K562 (cell line): ENCODE data around the gene MRPL27. TPM values are rescaled to one million over a fixed set of nuclear protein-coding genes. Genes with fewer than 3 reads are reported as not detected.

Experiments used
- ATAC-seq: fragments of 200-7000 bp; cut with Tn5 transposase; 3 replicates; pipeline ENCODE4 v1.9.1; 2020; ENCODE audit warnings: moderate library complexity
- BruUV-seq: library from RNA; stranded (reverse); fragments of 400-500 nt; replicated peaks from 2 replicates; lab custom pipeline; 2021; lab: Mats Ljungman, UMichigan
- CTCF ChIA-PET: fragments of 300-600 bp; formaldehyde crosslinking; extraction: SDS; loops from one replicate; lab custom pipeline; 2021; ENCODE audit warnings: low intra/inter-chr PET ratio; lab: Yijun Ruan, JAX
- POLR2A ChIA-PET: fragments of 300-600, 350-650 bp; sonication (Branson Sonifier 250); formaldehyde crosslinking; extraction: SDS; loops from one replicate; lab custom pipeline; 2021; ENCODE audit warnings: antibody characterized with exemption, inconsistent platforms; lab: Yijun Ruan, JAX
- DNase-seq, 4 experiments: peaks; one replicate each; pipeline versions ENCODE4 v3.0.0 to v3.0.0-alpha.2; 2011 to 2018; ENCODE audit warnings: low spot score in 3 of 4, mixed read lengths in 3 of 4; ENCODE audit errors: extremely low read depth in 1 of 4
- FAIRE-seq: peaks from 2 replicates; lab custom pipeline; 2011; peaks lifted over from hg19 to GRCh38; lab: Jason Lieb, UNC
- H2AFZ ChIP-seq: 2 replicates; pipeline ENCODE4 v1.6.0; 2011; ENCODE audit warnings: low read depth, low read length, control low read depth, inconsistent platforms
- H3K27ac ChIP-seq: fragments of 200-600 bp; 3 replicates; pipeline ENCODE4 v1.8.0; 2011; ENCODE audit warnings: low read depth, mild to moderate bottlenecking, control low read depth, inconsistent platforms, low read length, moderate library complexity, mixed read lengths; ENCODE audit errors: extremely low read depth
- H3K27me3 ChIP-seq, 2 experiments: fragments of 300-600 bp in 1 of 2; 2 replicates in 1 of 2; 3 replicates in 1 of 2; pipeline versions ENCODE4 v1.6.0 to v1.8.0; 2011; ENCODE audit warnings: inconsistent platforms in 2 of 2, low read length in 2 of 2, mild to moderate bottlenecking in 1 of 2, mixed read lengths in 1 of 2, moderate library complexity in 1 of 2; ENCODE audit not compliant: control insufficient read depth in 2 of 2, insufficient read depth in 2 of 2
- H3K36me3 ChIP-seq: fragments of 300-600 bp; 3 replicates; pipeline ENCODE4 v1.8.0; 2011; ENCODE audit warnings: mild to moderate bottlenecking, low read length, inconsistent platforms; ENCODE audit not compliant: control insufficient read depth, insufficient read depth
- H3K4me1 ChIP-seq, 2 experiments: fragments of 200-600 bp in 1 of 2; replicated peaks in 1 of 2; 2 replicates in 1 of 2; 3 replicates in 1 of 2; pipeline versions ENCODE4 v1.5.1 to v1.8.0; 2011; ENCODE audit warnings: inconsistent platforms in 2 of 2, low read length in 2 of 2, mild to moderate bottlenecking in 1 of 2, mixed read lengths in 1 of 2, moderate library complexity in 1 of 2; ENCODE audit not compliant: control insufficient read depth in 2 of 2, insufficient read depth in 2 of 2
- H3K4me2 ChIP-seq: 2 replicates; pipeline ENCODE4 v1.6.1; 2011; ENCODE audit warnings: low read length, control low read depth, inconsistent platforms, mixed read lengths; ENCODE audit not compliant: insufficient read depth
- H3K4me3 ChIP-seq: fragments of 200-600 bp; sonication (generic), shearing (Covaris generic); 2 replicates; pipeline ENCODE4 v1.5.1; 2016; ENCODE audit warnings: control low read depth, inconsistent platforms
- H3K79me2 ChIP-seq: fragments of 200-600 bp; 3 replicates; pipeline ENCODE4 v1.8.0; 2011; ENCODE audit warnings: low read length, inconsistent platforms; ENCODE audit not compliant: control insufficient read depth, insufficient read depth
- H3K9ac ChIP-seq, 2 experiments: 2 replicates each; pipeline versions ENCODE4 v1.6.0 to v1.6.1; 2011; ENCODE audit warnings: low read depth in 2 of 2, low read length in 2 of 2, control low read depth in 1 of 2, inconsistent platforms in 1 of 2, mild to moderate bottlenecking in 1 of 2, mixed read lengths in 1 of 2; ENCODE audit not compliant: insufficient read depth in 1 of 2
- H3K9me1 ChIP-seq: one replicate; pipeline ENCODE4 v1.6.0; 2011; ENCODE audit warnings: inconsistent platforms, mild to moderate bottlenecking, low read length, moderate library complexity; ENCODE audit not compliant: control insufficient read depth, insufficient read depth
- H3K9me3 ChIP-seq: replicated peaks from 2 replicates; pipeline ENCODE4 v1.5.1; 2011; ENCODE audit warnings: low read depth, low read length, inconsistent platforms; ENCODE audit not compliant: control insufficient read depth, insufficient read depth
- H4K20me1 ChIP-seq: replicated peaks from 2 replicates; pipeline ENCODE4 v1.6.1; 2011; ENCODE audit warnings: low read length, inconsistent platforms, mixed read lengths; ENCODE audit not compliant: control insufficient read depth, insufficient read depth
- ATF2 ChIP-seq: sonication (generic); formaldehyde crosslinking; IDR thresholded peaks from 2 replicates; pipeline ENCODE4 v1.8.1; 2022; ENCODE audit warnings: missing genetic modification reagents
- BACH1 ChIP-seq: fragments of 200-800 bp; sonication (Bioruptor generic); IDR thresholded peaks from 2 replicates; pipeline ENCODE4 v1.6.1; 2016; ENCODE audit warnings: missing genetic modification characterization, missing compliant biosample characterization
- IFI16 ChIP-seq: fragments of 250-450 bp; sonication (Bioruptor Pico); IDR thresholded peaks from 2 replicates; pipeline ENCODE4 v2.1.2; 2022; ENCODE audit warnings: mild to moderate bottlenecking, inconsistent platforms
- STAT5A ChIP-seq: IDR thresholded peaks from 2 replicates; pipeline ENCODE4 v1.6.1; 2012; ENCODE audit warnings: low read length, inconsistent platforms, borderline replicate concordance
- ZNF121 ChIP-seq: sonication (generic); formaldehyde crosslinking; conservative IDR thresholded peaks from 2 replicates; pipeline ENCODE4 v1.8.0; 2022; ENCODE audit warnings: missing genetic modification reagents
- ZSCAN29 ChIP-seq: fragments of 450-650 bp; IDR thresholded peaks from 2 replicates; pipeline ENCODE4 v1.6.1; 2017
- WGBS: fragments of 100-300 bp; shearing (Covaris generic); methylation state at CpG from one replicate; pipeline ENCODE4 v1.1.6; 2016; ENCODE audit warnings: low coverage, mixed read lengths; ENCODE audit not compliant: insufficient coverage; ENCODE audit errors: missing lambda C conversion rate; 5-methylcytosine and 5-hydroxymethylcytosine counted together
- in situ Hi-C: fragments of 300-500 bp; cut with MboI; formaldehyde crosslinking; loops from 4 replicates; pipeline ENCODE4 v1.15.0; 2018; ENCODE audit warnings: inconsistent platforms, mixed read lengths
- intact Hi-C: fragments of 100-400 bp; cut with micrococcal nuclease; formaldehyde crosslinking; loops from 2 replicates; pipeline ENCODE4 v1.14.2; 2022
- polyA plus RNA-seq, 8 experiments: library from polyadenylated mRNA; depleted of rRNA in 4 of 8; stranded (reverse) in 5 of 8; unstranded in 3 of 8; fragments of >200 nt; fragmentation: Nextera tagmentation in 2 of 8; fragmentation: Illumina TruSeq in 1 of 8; extraction: Ambion mirVana in 2 of 8; extraction: Trizol in 1 of 8; gene quantifications; 2 replicates each; pipeline versions ENCODE4 v1.2.1 to v1.2.3, GENCODE V29; 2011 to 2014; ENCODE audit warnings: inconsistent platforms in 1 of 8, missing spikeins in 1 of 8
- total RNA-seq, 7 experiments: library from RNA; depleted of rRNA in 6 of 7; stranded (reverse); fragments of >200 nt in 6 of 7; fragmentation: Illumina TruSeq in 2 of 7; extraction: Trizol in 2 of 7; gene quantifications; 2 replicates each; pipeline versions ENCODE4 v1.2.1 to v1.2.3, GENCODE V29; 2011 to 2021; ENCODE audit warnings: low replicate concordance in 1 of 7
- TF ChIP-seq, protein P1 (sequence below), 2 experiments: IDR thresholded peaks in 1 of 2; conservative IDR thresholded peaks in 1 of 2; 2 replicates each; pipeline ENCODE4 v1.6.1; 2016; ENCODE audit warnings: low read depth in 2 of 2, mild to moderate bottlenecking in 1 of 2, missing compliant biosample characterization in 1 of 2, missing genetic modification characterization in 1 of 2, moderate library complexity in 1 of 2

Gene MRPL27
- total and polyA plus RNA-seq, 9 of the 15 experiments (the other 6 are each of a cell fraction or from before 2014, with no cell fraction given): 96.3 to 401 (median 142) TPM

- Histone ChIP-seq H4K20me1 (peaks cover 14% of the 10 kb centered on the region), H3K9me1 (no peaks in the 10 kb centered on the region), H3K9ac (peak overlapping the region in 1 of 2 experiments; percentile 29; a peak in 1 of 4 replicates), H3K79me2 (no peaks in the 10 kb centered on the region; the same call in 2 of the 3 replicates), H3K4me1 (peaks cover 17 to 33% of the 10 kb centered on the region in 2 experiments), H3K4me3 (no peak overlapping the region), H3K27ac (peak overlapping the region; percentile 57), H2AFZ (no peak overlapping the region), H3K36me3 (peaks cover 62% of the 10 kb centered on the region; the same call in 2 of the 3 replicates), H3K4me2 (peak overlapping the region; percentile 57; the same call in 1 of the 2 replicates), H3K27me3 (no peaks in the 10 kb centered on the region), H3K9me3 (no peaks in the 10 kb centered on the region)
- ChIA-PET POLR2A (interaction anchor here (0.6 to 3.5 kb wide), 8 partner anchors 9 to 96 kb away, joined by 3 to 22 read pairs (median 6); partner anchors contain the start of gene LRRC59), CTCF (interaction anchor here (0.6 to 2.7 kb wide), 4 partner anchors 90 to 162 kb away, joined by 3 to 17 read pairs (median 4); no protein-coding TSS in a partner anchor)
- peak; percentile 11 for FAIRE-seq
- intact Hi-C loops (loop anchor here (1.0 kb wide), 1 partner anchor 117 kb away; no protein-coding TSS in a partner anchor), in situ Hi-C loops (no loop called here)
- TF ChIP-seq ATF2 (CRISPR knock-in tag) (no peak), BACH1 (tag) (no peak), ZNF121 (CRISPR knock-in tag) (peak; percentile 96), STAT5A (no peak), ZSCAN29 (0 out of 2 replicates have a peak, but pooled peaks have one; percentile 6), IFI16 (no peak)
- TF ChIP-seq, protein P1, sequence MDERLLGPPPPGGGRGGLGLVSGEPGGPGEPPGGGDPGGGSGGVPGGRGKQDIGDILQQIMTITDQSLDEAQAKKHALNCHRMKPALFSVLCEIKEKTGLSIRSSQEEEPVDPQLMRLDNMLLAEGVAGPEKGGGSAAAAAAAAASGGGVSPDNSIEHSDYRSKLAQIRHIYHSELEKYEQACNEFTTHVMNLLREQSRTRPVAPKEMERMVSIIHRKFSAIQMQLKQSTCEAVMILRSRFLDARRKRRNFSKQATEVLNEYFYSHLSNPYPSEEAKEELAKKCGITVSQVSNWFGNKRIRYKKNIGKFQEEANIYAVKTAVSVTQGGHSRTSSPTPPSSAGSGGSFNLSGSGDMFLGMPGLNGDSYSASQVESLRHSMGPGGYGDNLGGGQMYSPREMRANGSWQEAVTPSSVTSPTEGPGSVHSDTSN (CRISPR knock-in tag; IDR thresholded peaks at IDR 0.05; ENCODE audit: low read depth): no peak
- TF ChIP-seq, protein P1 (tag; conservative IDR thresholded peaks at IDR 0.05; ENCODE audit: low read depth): no peak
- 68% methylated on average over 7 of the region's 7 CpGs for WGBS
- DNase-seq: no peak
- ATAC-seq: no peak
- no TSS peak for BruUV-seq
Measured at GRCh38 chr17:50362661-50363060, 10.3 kb downstream of the MRPL27 start.
